GM12875 (cell line): ENCODE data around the gene WNT9A.

Source experiments
- H3K4me3 ChIP-seq: one replicate; pipeline ENCODE4 v1.5.1; 2011; ENCODE audit warnings: low read depth, low read length, control low read depth
- TF ChIP-seq, protein P1 (sequence below): IDR thresholded peaks from 2 replicates; pipeline ENCODE4 v1.5.1; 2011; ENCODE audit warnings: low read depth, mild to moderate bottlenecking, control low read depth, inconsistent platforms, low read length, moderate library complexity, borderline replicate concordance; ENCODE audit not compliant: insufficient read depth

WNT9A gene

GRCh38 chr1:227909188-227909587 lies 38.5 kb downstream of the WNT9A start:
- TF ChIP-seq, protein P1, sequence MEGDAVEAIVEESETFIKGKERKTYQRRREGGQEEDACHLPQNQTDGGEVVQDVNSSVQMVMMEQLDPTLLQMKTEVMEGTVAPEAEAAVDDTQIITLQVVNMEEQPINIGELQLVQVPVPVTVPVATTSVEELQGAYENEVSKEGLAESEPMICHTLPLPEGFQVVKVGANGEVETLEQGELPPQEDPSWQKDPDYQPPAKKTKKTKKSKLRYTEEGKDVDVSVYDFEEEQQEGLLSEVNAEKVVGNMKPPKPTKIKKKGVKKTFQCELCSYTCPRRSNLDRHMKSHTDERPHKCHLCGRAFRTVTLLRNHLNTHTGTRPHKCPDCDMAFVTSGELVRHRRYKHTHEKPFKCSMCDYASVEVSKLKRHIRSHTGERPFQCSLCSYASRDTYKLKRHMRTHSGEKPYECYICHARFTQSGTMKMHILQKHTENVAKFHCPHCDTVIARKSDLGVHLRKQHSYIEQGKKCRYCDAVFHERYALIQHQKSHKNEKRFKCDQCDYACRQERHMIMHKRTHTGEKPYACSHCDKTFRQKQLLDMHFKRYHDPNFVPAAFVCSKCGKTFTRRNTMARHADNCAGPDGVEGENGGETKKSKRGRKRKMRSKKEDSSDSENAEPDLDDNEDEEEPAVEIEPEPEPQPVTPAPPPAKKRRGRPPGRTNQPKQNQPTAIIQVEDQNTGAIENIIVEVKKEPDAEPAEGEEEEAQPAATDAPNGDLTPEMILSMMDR = no peak
- H3K4me3 ChIP-seq = no peak overlapping the region

- TF ChIP-seq, protein P1 = no peak
These were observed 39.4 kb downstream of the WNT9A start for GRCh38 chr1:227908359-227908758.

DNA sequence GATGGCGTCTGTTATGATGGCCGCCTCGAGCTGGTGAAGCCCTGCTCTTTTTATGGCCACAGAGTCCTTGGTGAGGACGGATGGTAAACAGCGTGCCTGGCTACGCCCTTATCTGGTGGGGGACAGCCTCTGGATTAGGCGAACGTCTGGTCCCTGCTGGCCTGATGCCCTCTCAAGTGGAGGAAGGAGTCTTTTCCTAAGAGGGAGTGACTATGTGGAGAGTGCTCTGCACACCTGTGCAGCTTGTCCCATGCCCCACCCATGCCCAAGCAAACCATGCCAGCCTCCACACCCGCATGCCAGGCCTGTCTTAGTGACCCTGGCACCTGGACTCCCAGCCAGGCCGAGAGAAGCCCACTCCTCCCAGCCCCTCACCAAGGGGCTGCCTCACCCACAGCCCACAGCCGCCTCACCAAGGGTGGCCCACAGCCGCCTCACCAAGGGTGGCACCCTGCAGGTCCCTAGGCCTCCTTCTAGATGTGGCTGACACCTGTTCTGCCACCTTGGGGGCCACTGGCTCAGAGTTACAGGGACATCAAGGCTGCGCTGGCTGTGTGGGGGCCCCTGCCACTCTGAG lies 40.2 kb downstream of the WNT9A start:
- H3K4me3 ChIP-seq = no peak overlapping the region
- TF ChIP-seq, protein P1 = no peak

More at GRCh38 chr1:227908359-227908758, 39.4 kb downstream of the WNT9A start:
- H3K4me3 ChIP-seq = no peak overlapping the region

DNA sequence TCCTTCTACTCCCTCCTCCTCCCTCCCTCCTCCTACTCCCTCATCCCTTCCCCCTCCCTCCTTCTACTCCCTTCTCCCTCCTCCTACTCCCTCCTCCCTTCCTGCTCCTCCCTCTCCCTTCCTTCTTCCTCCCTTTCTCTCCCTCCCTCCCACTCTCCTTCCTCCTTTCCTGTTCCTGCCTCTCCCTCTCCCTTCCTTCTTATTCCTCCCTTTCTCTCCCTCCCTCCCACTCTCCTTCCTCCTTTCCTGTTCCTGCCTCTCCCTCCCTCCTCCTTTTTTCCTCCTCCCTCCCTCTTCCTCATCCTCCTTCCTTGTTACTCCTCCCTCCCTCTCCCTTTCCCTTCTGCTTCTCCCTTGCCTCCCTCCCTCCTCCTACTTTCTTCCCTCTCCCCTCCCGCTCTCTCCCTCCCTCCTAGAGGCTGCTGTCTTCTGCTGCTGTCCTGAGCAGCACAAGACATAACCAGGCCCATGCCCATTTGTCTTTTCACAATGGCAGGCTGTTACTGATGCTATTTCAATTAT lies 41.1 kb downstream of the WNT9A start:
- no peak overlapping the region for H3K4me3 ChIP-seq

GRCh38 chr1:227905573-227906487 lies 41.9 kb downstream of the WNT9A start:
- H3K4me3 ChIP-seq = no peak overlapping the region
- TF ChIP-seq, protein P1 = no peak

More for the DNA sequence above, 41.1 kb downstream of the WNT9A start:
- TF ChIP-seq, protein P1 = no peak

DNA sequence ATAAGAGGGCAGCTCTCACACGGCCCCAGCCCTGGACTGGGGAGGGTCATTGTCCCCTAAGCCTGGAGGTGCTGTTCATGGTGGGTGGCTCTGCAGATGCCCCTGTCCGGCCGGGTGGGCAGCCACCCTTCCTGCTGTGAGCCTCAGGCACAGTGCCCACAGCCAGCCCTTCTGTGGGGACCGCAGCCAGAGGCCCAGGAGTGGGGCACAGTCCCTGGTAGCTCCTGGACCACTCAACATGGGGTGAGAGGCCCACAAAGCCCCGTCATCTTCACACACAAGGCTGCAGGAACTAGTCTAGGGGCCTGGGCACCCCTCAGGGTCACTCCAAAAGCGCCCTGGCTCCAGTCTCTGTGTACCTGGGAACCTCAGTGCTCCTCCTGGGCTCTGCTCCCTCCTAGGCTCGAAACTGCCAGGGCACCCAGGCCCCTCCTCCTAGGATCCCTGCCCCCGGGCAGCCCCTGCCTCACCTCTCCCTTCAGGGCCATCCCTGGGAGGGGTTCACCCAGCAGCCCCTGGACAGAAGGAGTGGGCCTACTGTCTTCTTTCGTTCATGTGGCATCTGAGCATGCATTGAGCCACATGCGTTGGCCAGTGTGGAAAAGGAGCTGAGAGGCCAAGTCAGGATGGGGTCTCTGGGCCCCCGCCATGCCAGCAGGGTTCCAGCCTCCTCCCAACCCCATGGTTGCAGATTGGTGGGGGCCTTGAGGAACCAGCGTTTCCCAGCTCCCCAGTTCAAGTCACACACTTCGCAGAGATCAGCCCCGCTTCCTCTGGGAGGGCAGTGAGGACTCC lies 43.0 kb downstream of the WNT9A start:
- TF ChIP-seq, protein P1 = no peak
- no peak overlapping the region for H3K4me3 ChIP-seq
